ENCODE data around the gene TBX15. TPM values are rescaled to one million over a fixed set of nuclear protein-coding genes. Genes with fewer than 3 reads are reported as not detected.
A peak's percentile ranks its signal among the peaks of the same experiment; 100 is the strongest.

The TBX15 gene
- total RNA-seq, 4 donors from 2014 or later = 1.1 to 5.4 (median 3.5) TPM

- DNase-seq = no peak
- H3K27me3 ChIP-seq = peaks cover 53% of the 10 kb centered on the region
- H3K4me3 ChIP-seq (replicated peaks in 1 of 3) = no peak overlapping the region
- no peaks in the 10 kb centered on the region for H3K9me3 ChIP-seq
- 13 to 19% methylated on average over 16 of the region's 16 CpGs for WGBS, 2 donors
- intact Hi-C loops (cut with DNase I) = no loop called here
- no peak overlapping the region for H3K27ac ChIP-seq
- H3K4me1 ChIP-seq = peaks cover 6 to 23% of the 10 kb centered on the region in 2 donors
- TF ChIP-seq POLR2A (IDR thresholded peaks at IDR 0.05) (no peak), CTCF (IDR thresholded peaks at IDR 0.05) (no peak)
- no peaks in the 10 kb centered on the region for H3K36me3 ChIP-seq
These were observed 14.0 kb upstream of the TBX15 start for GRCh38 chr1:119002028-119002686.

GRCh38 chr1:119001181-119002027 is 13.3 kb upstream of the TBX15 start:
- Histone ChIP-seq H3K27ac (peak overlapping the region in 2 of 3 donors; percentile 43 to 58), H3K36me3 (no peaks in the 10 kb centered on the region), H3K27me3 (peaks cover 53% of the 10 kb centered on the region), H3K4me1 (peaks cover under 1 to 15% of the 10 kb centered on the region in 2 donors), H3K4me3 (replicated peaks in 1 of 3) (no peak overlapping the region), H3K9me3 (no peaks in the 10 kb centered on the region)
- TF ChIP-seq POLR2A (IDR thresholded peaks at IDR 0.05) (no peak), CTCF (IDR thresholded peaks at IDR 0.05) (no peak)
- 6 to 7% methylated on average over 28 to 43 of the region's 49 CpGs for WGBS, 2 donors
- DNase-seq = no peak
- intact Hi-C loops (cut with DNase I) = no loop called here

- Histone ChIP-seq H3K4me1 (peaks cover 0 to 15% of the 10 kb centered on the region in 2 donors), H3K9me3 (no peaks in the 10 kb centered on the region), H3K27me3 (peaks cover 55% of the 10 kb centered on the region), H3K4me3 (replicated peaks in 1 of 3) (peak overlapping the region in 1 of 3 donors; percentile 13), H3K27ac (peak overlapping the region in 2 of 3 donors; percentile 43 to 58), H3K36me3 (no peaks in the 10 kb centered on the region)
- WGBS, 2 donors = 6 to 9% methylated on average over 23 to 43 of the region's 44 CpGs
- intact Hi-C loops (cut with DNase I) = no loop called here
- no peak for TF ChIP-seq POLR2A (IDR thresholded peaks at IDR 0.05)
- DNase-seq = no peak
These were observed 12.4 kb upstream of the TBX15 start for GRCh38 chr1:119000371-119001180.

- H3K27me3 ChIP-seq = peaks cover 65% of the 10 kb centered on the region
- TF ChIP-seq CTCF (IDR thresholded peaks at IDR 0.05) = no peak
- WGBS, 2 donors = 18 to 21% methylated on average over 27 of the region's 27 CpGs
- no peaks in the 10 kb centered on the region for H3K9me3 ChIP-seq
- no peak overlapping the region for H3K4me3 ChIP-seq (replicated peaks in 1 of 3)
- no peak overlapping the region for H3K27ac ChIP-seq
- intact Hi-C loops (cut with DNase I) = loop anchor here (10.0 kb wide), 1 partner anchor 845 kb away; no protein-coding TSS in a partner anchor
- no peaks in the 10 kb centered on the region for H3K36me3 ChIP-seq
- peaks cover 0 to 15% of the 10 kb centered on the region in 2 donors for H3K4me1 ChIP-seq
- no peak for DNase-seq
These were observed 11.4 kb upstream of the TBX15 start for GRCh38 chr1:118999348-119000071.

GRCh38 chr1:118998171-118998570 is 10.0 kb upstream of the TBX15 start:
- TF ChIP-seq CTCF (IDR thresholded peaks at IDR 0.05) (no peak), POLR2A (IDR thresholded peaks at IDR 0.05) (no peak)
- Histone ChIP-seq H3K4me3 (replicated peaks in 1 of 3) (no peak overlapping the region), H3K27ac (no peak overlapping the region), H3K36me3 (no peaks in the 10 kb centered on the region), H3K27me3 (peaks cover 75% of the 10 kb centered on the region), H3K9me3 (no peaks in the 10 kb centered on the region), H3K4me1 (peaks cover 0 to 15% of the 10 kb centered on the region in 2 donors)
- 15 to 28% methylated on average over 2 of the region's 2 CpGs for WGBS, 2 donors
- no peak for DNase-seq
- intact Hi-C loops (cut with DNase I) = loop anchor here (10.0 kb wide), 1 partner anchor 843 kb away; no protein-coding TSS in a partner anchor

Data from thyroid gland (tissue), 4 donors.